Prostate gland (tissue), 2 donors: ENCODE measurements around the gene KYAT1.

ENCODE experiments used
- CTCF ChIP-seq, 4 experiments: fragments of 200-600 bp in 2 of 4; fragments of 450-650 bp in 2 of 4; sonication (generic) in 2 of 4; IDR thresholded peaks; 1 replicate in 3 of 4; 2 replicates in 1 of 4; pipeline ENCODE4 v1.5.1; 2016 to 2019; ENCODE audit warnings: antibody characterized with exemption in 4 of 4, mild to moderate bottlenecking in 2 of 4, moderate library complexity in 2 of 4
- POLR2A ChIP-seq: fragments of 450-650 bp; IDR thresholded peaks from one replicate; pipeline ENCODE4 v1.6.1; 2016; ENCODE audit warnings: antibody characterized with exemption, mild to moderate bottlenecking
- POLR2AphosphoS5 ChIP-seq: sonication (generic); formaldehyde crosslinking; IDR thresholded peaks from one replicate; pipeline ENCODE4 v1.6.1; 2017; ENCODE audit warnings: antibody characterized with exemption

- TF ChIP-seq CTCF (IDR thresholded peaks at IDR 0.05) = no peak
- peak; percentile 93 for TF ChIP-seq POLR2AphosphoS5
- TF ChIP-seq POLR2A = peak; percentile 57
These were observed 20.8 kb upstream of the KYAT1 start for GRCh38 chr9:128902351-128903078.
